SK-N-SH (cell line): ENCODE data around the gene DCAF6. TPM values are rescaled to one million over a fixed set of nuclear protein-coding genes. Genes with fewer than 3 reads are reported as not detected.

ENCODE experiments used
- CTCF ChIA-PET: fragments of 300-600, 350-600 bp; formaldehyde crosslinking; extraction: SDS; loops from one replicate; lab custom pipeline; 2021; lab: Yijun Ruan, JAX
- POLR2A ChIA-PET: fragments of 350-600 bp; sonication (Branson Sonifier 250); formaldehyde crosslinking; extraction: SDS; loops from one replicate; lab custom pipeline; 2020; ENCODE audit warnings: antibody characterized with exemption, inconsistent platforms; lab: Yijun Ruan, JAX
- DNase-seq: peaks from one replicate; pipeline ENCODE4 v3.0.0; 2012
- H2AFZ ChIP-seq: fragments of 200-600 bp; sonication (generic); 2 replicates; pipeline ENCODE4 v1.8.1; 2016; ENCODE audit warnings: antibody characterized with exemption, mild to moderate bottlenecking, low read depth
- H3F3A ChIP-seq: fragments of 200-600 bp; sonication (generic); replicated peaks from 2 replicates; pipeline ENCODE3; 2016; ENCODE audit warnings: antibody characterized with exemption, mild to moderate bottlenecking; ENCODE audit not compliant: insufficient read depth
- H3K27ac ChIP-seq, 2 experiments: fragments of 200-500 bp in 1 of 2; fragments of 200-600 bp in 1 of 2; sonication (Bioruptor generic) in 1 of 2; sonication (generic), shearing (Covaris generic) in 1 of 2; 2 replicates each; pipeline versions ENCODE4 v1.5.1 to v1.6.1; 2014 to 2016; ENCODE audit warnings: low read depth in 2 of 2, inconsistent platforms in 1 of 2, low read length in 1 of 2, mild to moderate bottlenecking in 1 of 2, mixed read lengths in 1 of 2
- H3K27me3 ChIP-seq: fragments of 200-600 bp; sonication (generic), shearing (Covaris generic); 2 replicates; pipeline ENCODE4 v1.6.1; 2016; ENCODE audit warnings: mixed run types; ENCODE audit not compliant: insufficient read depth
- H3K36me3 ChIP-seq, 2 experiments: fragments of 200-500 bp in 1 of 2; fragments of 200-600 bp in 1 of 2; sonication (Bioruptor generic) in 1 of 2; sonication (generic) in 1 of 2; replicated peaks in 1 of 2; 2 replicates each; pipeline versions ENCODE3 to v1.5.1; 2014 to 2016; ENCODE audit warnings: low read length in 1 of 2, mild to moderate bottlenecking in 1 of 2; ENCODE audit not compliant: insufficient read depth in 2 of 2, control insufficient read depth in 1 of 2
- H3K4me1 ChIP-seq, 2 experiments: fragments of 200-500 bp in 1 of 2; fragments of 200-600 bp in 1 of 2; sonication (Bioruptor generic) in 1 of 2; sonication (generic), shearing (Covaris generic) in 1 of 2; 2 replicates each; pipeline versions ENCODE4 v1.5.1 to v1.6.1; 2014 to 2016; ENCODE audit warnings: low read depth in 1 of 2, low read length in 1 of 2, mixed run types in 1 of 2; ENCODE audit not compliant: insufficient read depth in 2 of 2, control insufficient read depth in 1 of 2
- H3K4me2 ChIP-seq: fragments of 200-600 bp; sonication (generic), shearing (Covaris generic); 2 replicates; pipeline ENCODE4 v1.6.1; 2017; ENCODE audit warnings: mixed run types
- H3K4me3 ChIP-seq, 2 experiments: fragments of 200-500 bp in 1 of 2; fragments of 200-600 bp in 1 of 2; sonication (Bioruptor generic) in 1 of 2; sonication (generic), shearing (Covaris generic) in 1 of 2; 2 replicates each; pipeline versions ENCODE4 v1.5.1 to v1.8.1; 2014 to 2016; ENCODE audit warnings: low read depth in 2 of 2, inconsistent platforms in 1 of 2, low read length in 1 of 2, mild to moderate bottlenecking in 1 of 2, mixed read lengths in 1 of 2, moderate library complexity in 1 of 2
- H3K79me2 ChIP-seq: fragments of 200-600 bp; sonication (generic); 2 replicates; pipeline ENCODE4 v1.8.1; 2017; ENCODE audit warnings: mild to moderate bottlenecking; ENCODE audit not compliant: insufficient read depth
- H3K9ac ChIP-seq: fragments of 200-600 bp; sonication (generic); 2 replicates; pipeline ENCODE4 v1.6.1; 2017; ENCODE audit warnings: mixed run types
- H3K9me2 ChIP-seq: fragments of 200-600 bp; sonication (generic); 2 replicates; pipeline ENCODE4 v1.6.1; 2017; ENCODE audit warnings: mixed run types
- H3K9me3 ChIP-seq: fragments of 200-600 bp; sonication (generic); 2 replicates; pipeline ENCODE4 v1.6.1; 2017; ENCODE audit warnings: mixed run types, mild to moderate bottlenecking, moderate library complexity
- H4K20me1 ChIP-seq: fragments of 200-600 bp; sonication (generic); 2 replicates; pipeline ENCODE4 v1.6.1; 2017; ENCODE audit warnings: mild to moderate bottlenecking, mixed run types; ENCODE audit not compliant: insufficient read depth
- CHD2 ChIP-seq: fragments of 150-350 bp; IDR thresholded peaks from 2 replicates; pipeline ENCODE4 v1.6.1; 2018; ENCODE audit warnings: low read length; ENCODE audit not compliant: partially characterized antibody
- FOSL2 ChIP-seq: IDR thresholded peaks from 2 replicates; pipeline ENCODE4 v1.4.0; 2012; ENCODE audit warnings: low read depth, mild to moderate bottlenecking, moderate library complexity, borderline replicate concordance
- FOXM1 ChIP-seq: IDR thresholded peaks from 2 replicates; pipeline ENCODE4 v1.4.0; 2012; ENCODE audit warnings: low read depth, mild to moderate bottlenecking
- IRF3 ChIP-seq: fragments of 150-350 bp; IDR thresholded peaks from 2 replicates; pipeline ENCODE4 v1.6.1; 2016; ENCODE audit warnings: mild to moderate bottlenecking, low read depth, low read length
- JUND ChIP-seq: IDR thresholded peaks from 2 replicates; pipeline ENCODE4 v1.4.0; 2012
- MAX ChIP-seq: IDR thresholded peaks from 2 replicates; pipeline ENCODE4 v1.4.0; 2012; ENCODE audit warnings: low read depth
- MEF2A ChIP-seq: IDR thresholded peaks from 2 replicates; pipeline ENCODE4 v1.4.0; 2012; ENCODE audit warnings: low read depth, borderline replicate concordance
- PBX3 ChIP-seq: IDR thresholded peaks from 2 replicates; pipeline ENCODE4; 2012
- POLR2AphosphoS5 ChIP-seq: IDR thresholded peaks from 2 replicates; pipeline ENCODE4 v1.6.1; 2012; ENCODE audit warnings: low read depth, low read length
- RAD21 ChIP-seq: IDR thresholded peaks from 2 replicates; pipeline ENCODE4 v1.6.1; 2012; ENCODE audit warnings: mild to moderate bottlenecking, low read length
- RFX5 ChIP-seq: IDR thresholded peaks from 2 replicates; pipeline ENCODE4 v1.6.1; 2012; ENCODE audit warnings: mild to moderate bottlenecking, improper control_type of control experiment, low read length
- RXRA ChIP-seq: IDR thresholded peaks from 2 replicates; pipeline ENCODE4 v1.4.0; 2012; ENCODE audit warnings: low read depth, mild to moderate bottlenecking, borderline replicate concordance
- SMC3 ChIP-seq: IDR thresholded peaks from 2 replicates; pipeline ENCODE4 v1.6.1; 2012; ENCODE audit warnings: low read depth, low read length, improper control_type of control experiment
- TAF1 ChIP-seq: IDR thresholded peaks from 2 replicates; pipeline ENCODE4 v1.6.1; 2012; ENCODE audit warnings: low read depth, mild to moderate bottlenecking, low read length, moderate library complexity, borderline replicate concordance
- TCF12 ChIP-seq: IDR thresholded peaks from 2 replicates; pipeline ENCODE4 v1.4.0; 2012
- USF2 ChIP-seq: fragments of 150-350 bp; IDR thresholded peaks from 2 replicates; pipeline ENCODE4 v1.6.1; 2017; ENCODE audit warnings: antibody characterized with exemption, low read length, low read depth, borderline replicate concordance
- YY1 ChIP-seq: IDR thresholded peaks from 2 replicates; pipeline ENCODE4 v1.4.0; 2012; ENCODE audit warnings: low read depth, mild to moderate bottlenecking
- WGBS: methylation state at CpG from one replicate; pipeline ENCODE4 v1.1.6; 2017; ENCODE audit warnings: low lambda C conversion rate; 5-methylcytosine and 5-hydroxymethylcytosine counted together
- polyA plus RNA-seq, 3 experiments: library from polyadenylated mRNA; depleted of rRNA; stranded (reverse); fragments of >200 nt; gene quantifications; 2 replicates each; pipeline ENCODE4 v1.2.3, GENCODE V29; 2012

The DCAF6 gene
- polyA plus RNA-seq, 1 of the 3 experiments (the other 2 are of a cell fraction) = 31.3 TPM

- Histone ChIP-seq H3K27me3 (no peaks in the 10 kb centered on the region), H3F3A (peaks cover 2% of the 10 kb centered on the region), H3K9me3 (no peaks in the 10 kb centered on the region), H3K4me1 (no peaks in the 10 kb centered on the region), H3K27ac (no peak overlapping the region), H3K4me2 (no peak overlapping the region), H3K4me3 (no peak overlapping the region), H3K36me3 (peaks cover 63 to 72% of the 10 kb centered on the region in 2 experiments), H4K20me1 (no peaks in the 10 kb centered on the region), H3K9me2 (no peaks in the 10 kb centered on the region), H3K9ac (no peak overlapping the region), H2AFZ (no peak overlapping the region), H3K79me2 (no peaks in the 10 kb centered on the region)
- DNase-seq = no peak
- TF ChIP-seq SMC3 (no peak), USF2 (no peak), RXRA (no peak), JUND (no peak), PBX3 (no peak), TCF12 (no peak)
- POLR2A ChIA-PET = no interaction called here
- 75% methylated on average over 2 of the region's 2 CpGs for WGBS
- CTCF ChIA-PET = interaction anchor here (0.6 kb wide), 1 partner anchor 266 kb away, joined by 3 read pairs; no protein-coding TSS in a partner anchor
These were observed 57.2 kb downstream of the DCAF6 start for GRCh38 chr1:167993720-167994119.

- Histone ChIP-seq H3K27me3 (no peaks in the 10 kb centered on the region), H4K20me1 (no peaks in the 10 kb centered on the region), H3K79me2 (peaks cover 6% of the 10 kb centered on the region; the same call in 1 of the 2 replicates), H3F3A (peaks cover 2% of the 10 kb centered on the region), H3K36me3 (peaks cover 66 to 67% of the 10 kb centered on the region in 2 experiments), H3K9ac (no peak overlapping the region), H3K9me3 (no peaks in the 10 kb centered on the region), H3K27ac (no peak overlapping the region), H3K4me3 (no peak overlapping the region), H3K9me2 (no peaks in the 10 kb centered on the region), H2AFZ (no peak overlapping the region), H3K4me1 (no peaks in the 10 kb centered on the region), H3K4me2 (no peak overlapping the region)
- CTCF ChIA-PET = interaction anchor here (0.6 kb wide), 1 partner anchor 19 kb away, joined by 3 read pairs; no protein-coding TSS in a partner anchor
- DNase-seq = no peak
- 89% methylated on average over 2 of the region's 2 CpGs for WGBS
- TF ChIP-seq MAX = no peak
- no peak for TF ChIP-seq FOXM1
- no peak for TF ChIP-seq JUND
- no peak for TF ChIP-seq MEF2A
- TF ChIP-seq POLR2AphosphoS5 = no peak
- no peak for TF ChIP-seq CHD2
- no peak for TF ChIP-seq IRF3
- TF ChIP-seq TAF1 = no peak
- no peak for TF ChIP-seq TCF12
- no peak for TF ChIP-seq RAD21
- TF ChIP-seq RFX5 = no peak
- no peak for TF ChIP-seq YY1
- TF ChIP-seq FOSL2 = no peak
- POLR2A ChIA-PET = no interaction called here
These were observed 58.1 kb downstream of the DCAF6 start for GRCh38 chr1:167994560-167994959.
